Upper lobe of right lung (tissue), 1 donor: ENCODE results near the gene SLC9A7. TPM values are rescaled to one million over a fixed set of nuclear protein-coding genes. Genes with fewer than 3 reads are reported as not detected.
A peak's percentile ranks its signal among the peaks of the same experiment; 100 is the strongest.

Source experiments
- ATAC-seq: fragments of 200-7000 bp; cut with Tn5 transposase; one replicate; pipeline ENCODE4 v1.9.1; 2020; ENCODE audit warnings: mild to moderate bottlenecking, moderate library complexity
- DNase-seq: peaks from one replicate; pipeline ENCODE4 v3.0.0-alpha.2; 2020
- H3K27ac ChIP-seq: fragments of 200-600 bp; one replicate; pipeline ENCODE4 v1.8.0; 2022
- H3K27me3 ChIP-seq: fragments of 200-600 bp; one replicate; pipeline ENCODE4 v1.8.0; 2022; ENCODE audit warnings: mild to moderate bottlenecking
- H3K36me3 ChIP-seq: fragments of 200-600 bp; one replicate; pipeline ENCODE4 v1.8.0; 2022
- H3K4me1 ChIP-seq: fragments of 200-600 bp; one replicate; pipeline ENCODE4 v1.8.0; 2022
- H3K4me3 ChIP-seq: fragments of 200-600 bp; one replicate; pipeline ENCODE4 v1.8.0; 2022; ENCODE audit warnings: mild to moderate bottlenecking
- H3K9me3 ChIP-seq: fragments of 200-600 bp; one replicate; pipeline ENCODE4 v1.8.0; 2022
- CTCF ChIP-seq: fragments of 200-600 bp; IDR thresholded peaks from one replicate; pipeline ENCODE4 v1.8.0; 2022; ENCODE audit warnings: antibody characterized with exemption
- intact Hi-C: fragments of 100-400 bp; cut with DNase I; formaldehyde crosslinking; loops from one replicate; pipeline ENCODE4 v1.11.0; 2022
- total RNA-seq: library from RNA; stranded (reverse); fragmentation: NEBNext Ultra II Directional; extraction: Animal tissue kit (Norgen Biotek cat#: 25700); gene quantifications from one replicate; pipeline ENCODE4 v1.2.1, GENCODE V29; 2021
- donor health status: DM: no; HTN: yes; CAD: no; lungs with severe emphysema.

Gene SLC9A7
- total RNA-seq, 1 donor from 2014 or later, result 8.8 TPM

- H3K4me3 ChIP-seq, result no peak overlapping the region
- no peaks in the 10 kb centered on the region for H3K4me1 ChIP-seq
- no peaks in the 10 kb centered on the region for H3K9me3 ChIP-seq
- H3K36me3 ChIP-seq, result no peaks in the 10 kb centered on the region
- H3K27me3 ChIP-seq, result no peaks in the 10 kb centered on the region
- no peak for TF ChIP-seq CTCF
- ATAC-seq, result no peak
- no peak overlapping the region for H3K27ac ChIP-seq
- DNase-seq, result no peak
- intact Hi-C loops, result no loop called here
These were observed 88.6 kb downstream of the SLC9A7 start for GRCh38 chrX:46670316-46670715.

- intact Hi-C loops, result no loop called here
- DNase-seq (no peak), ATAC-seq (no peak)
- Histone ChIP-seq H3K27me3 (no peaks in the 10 kb centered on the region), H3K9me3 (no peaks in the 10 kb centered on the region), H3K4me3 (no peak overlapping the region), H3K4me1 (no peaks in the 10 kb centered on the region), H3K27ac (no peak overlapping the region), H3K36me3 (no peaks in the 10 kb centered on the region)
- no peak for TF ChIP-seq CTCF
These were observed 92.1 kb downstream of the SLC9A7 start for GRCh38 chrX:46666831-46667230.

GRCh38 chrX:46665232-46666152 lies 93.4 kb downstream of the SLC9A7 start:
- intact Hi-C loops, result no loop called here
- no peaks in the 10 kb centered on the region for H3K27me3 ChIP-seq
- peak; percentile 62 for ATAC-seq

GRCh38 chrX:46662188-46662958 lies 96.5 kb downstream of the SLC9A7 start:
- Histone ChIP-seq H3K27ac (no peak overlapping the region), H3K4me3 (no peak overlapping the region), H3K36me3 (no peaks in the 10 kb centered on the region), H3K4me1 (no peaks in the 10 kb centered on the region), H3K9me3 (no peaks in the 10 kb centered on the region), H3K27me3 (no peaks in the 10 kb centered on the region)
- intact Hi-C loops, result no loop called here
- no peak for TF ChIP-seq CTCF
- ATAC-seq, result no peak
- no peak for DNase-seq

More at GRCh38 chrX:46665232-46666152, 93.4 kb downstream of the SLC9A7 start:
- Histone ChIP-seq H3K9me3 (no peaks in the 10 kb centered on the region), H3K4me1 (no peaks in the 10 kb centered on the region), H3K4me3 (no peak overlapping the region), H3K36me3 (no peaks in the 10 kb centered on the region), H3K27ac (no peak overlapping the region)
- DNase-seq, result no peak
- TF ChIP-seq CTCF, result no peak

GRCh38 chrX:46653482-46653881 lies 105.4 kb downstream of the SLC9A7 start:
- intact Hi-C loops, result no loop called here
- H3K36me3 ChIP-seq, result no peaks in the 10 kb centered on the region
- H3K27me3 ChIP-seq, result no peaks in the 10 kb centered on the region
- no peaks in the 10 kb centered on the region for H3K9me3 ChIP-seq
- no peak overlapping the region for H3K27ac ChIP-seq
- no peak for DNase-seq
- peak; percentile 9 for TF ChIP-seq CTCF
- H3K4me1 ChIP-seq, result peaks cover 13% of the 10 kb centered on the region
- ATAC-seq, result no peak
- H3K4me3 ChIP-seq, result no peak overlapping the region
